Caki2 (cell line): Measurements from ENCODE around the gene GRIK4. TPM values are rescaled to one million over a fixed set of nuclear protein-coding genes. Genes with fewer than 3 reads are reported as not detected.

Source experiments
- DNase-seq: peaks from one replicate; pipeline ENCODE4 v3.0.0-alpha.2; 2015; ENCODE audit warnings: low read depth
- in situ Hi-C: cut with HindIII; loops from 2 replicates; pipeline ENCODE4 v1.10.0; 2016; ENCODE audit warnings: low sequenced_read_pairs, low pct_unique_long_range_greater_than_20kb, mixed read lengths
- total RNA-seq: library from RNA; depleted of rRNA; stranded (reverse); fragments of >200 nt; shearing (Covaris generic); gene quantifications from 2 replicates; pipeline ENCODE4 v1.2.3, GENCODE V29; 2014; ENCODE audit warnings: low replicate concordance

Gene GRIK4
- total RNA-seq, 1 experiment from 2014 or later: not detected

GRCh38 chr11:120937501-120937900, 426.0 kb downstream of the GRIK4 start:
- DNase-seq: no peak
- in situ Hi-C loops: no loop called here

- no peak for DNase-seq
- in situ Hi-C loops: no loop called here
These were observed 426.7 kb downstream of the GRIK4 start for GRCh38 chr11:120938260-120938659.

- in situ Hi-C loops: no loop called here
- DNase-seq: no peak
These were observed 428.8 kb downstream of the GRIK4 start for GRCh38 chr11:120940160-120940848.

- in situ Hi-C loops: no loop called here
These were observed 429.5 kb downstream of the GRIK4 start for GRCh38 chr11:120941000-120941399.

GRCh38 chr11:120942701-120943100, 431.2 kb downstream of the GRIK4 start:
- in situ Hi-C loops: no loop called here

More at GRCh38 chr11:120941000-120941399, 429.5 kb downstream of the GRIK4 start:
- no peak for DNase-seq

GRCh38 chr11:120945042-120945441, 433.5 kb downstream of the GRIK4 start:
- in situ Hi-C loops: no loop called here
- no peak for DNase-seq

More at GRCh38 chr11:120942701-120943100, 431.2 kb downstream of the GRIK4 start:
- DNase-seq: no peak

GRCh38 chr11:120950880-120951279, 439.3 kb downstream of the GRIK4 start:
- in situ Hi-C loops: no loop called here
- DNase-seq: no peak

- DNase-seq: peak; percentile 63
- in situ Hi-C loops: no loop called here
These were observed 441.2 kb downstream of the GRIK4 start for GRCh38 chr11:120952461-120953434.

GRCh38 chr11:120954381-120954780, 442.8 kb downstream of the GRIK4 start:
- in situ Hi-C loops: no loop called here
- DNase-seq: no peak

GRCh38 chr11:120956710-120957495, 445.4 kb downstream of the GRIK4 start:
- in situ Hi-C loops: no loop called here
- no peak for DNase-seq

- in situ Hi-C loops: no loop called here
- no peak for DNase-seq
These were observed 446.6 kb downstream of the GRIK4 start for GRCh38 chr11:120958185-120958584.

- no peak for DNase-seq
- in situ Hi-C loops: no loop called here
These were observed 447.6 kb downstream of the GRIK4 start for GRCh38 chr11:120959189-120959588.

GRCh38 chr11:120964857-120965256, 453.3 kb downstream of the GRIK4 start:
- in situ Hi-C loops: no loop called here
- DNase-seq: no peak

GRCh38 chr11:120966840-120967239, 455.3 kb downstream of the GRIK4 start:
- no peak for DNase-seq
- in situ Hi-C loops: no loop called here

GRCh38 chr11:120969993-120970392, 458.4 kb downstream of the GRIK4 start:
- no peak for DNase-seq
- in situ Hi-C loops: no loop called here

- in situ Hi-C loops: no loop called here
- no peak for DNase-seq
These were observed 460.3 kb downstream of the GRIK4 start for GRCh38 chr11:120971825-120972224.

GRCh38 chr11:120972621-120973020, 461.1 kb downstream of the GRIK4 start:
- no peak for DNase-seq
- in situ Hi-C loops: no loop called here

- in situ Hi-C loops: no loop called here
- no peak for DNase-seq
These were observed 462.0 kb downstream of the GRIK4 start for GRCh38 chr11:120973501-120973900.
